ENCODE measurements around the gene CA10. TPM values are rescaled to one million over a fixed set of nuclear protein-coding genes. Genes with fewer than 3 reads are reported as not detected.

CA10 gene
- total and polyA plus RNA-seq, 11 donors: not detected

GRCh38 chr17:51770027-51770759 is 388.3 kb downstream of the CA10 start:
- no peak overlapping the region for H3K4me3 ChIP-seq
- H3K4me1 ChIP-seq: no peaks in the 10 kb centered on the region
- TF ChIP-seq POLR2A (IDR thresholded peaks at IDR 0.05): no peak
- no peak for TF ChIP-seq CTCF (IDR thresholded peaks at IDR 0.05)
- no peak overlapping the region for H3K27ac ChIP-seq
- ATAC-seq (no peak), DNase-seq (no peak)
- H3K36me3 ChIP-seq: no peaks in the 10 kb centered on the region
- intact Hi-C loops (cut with DNase I): loop anchor here in 1 of 10 donors (5.0 kb wide), 1 partner anchor 52 kb away; no protein-coding TSS in a partner anchor
- H3K27me3 ChIP-seq: peaks cover 0 to 6% (median 0%) of the 10 kb centered on the region in 9 donors
- no peaks in the 10 kb centered on the region for H3K9me3 ChIP-seq
- 62 to 76% (median 73%) methylated on average over 5 of the region's 5 CpGs for WGBS, 4 donors

GRCh38 chr17:51769231-51769630 is 389.3 kb downstream of the CA10 start:
- intact Hi-C loops (cut with DNase I): loop anchor here in 8 of 10 donors (5.0 to 10.0 kb wide), 4 partner anchors 184 to 338 kb away; no protein-coding TSS in a partner anchor
- H3K27ac ChIP-seq: no peak overlapping the region
- H3K9me3 ChIP-seq: no peaks in the 10 kb centered on the region
- 56 to 65% (median 61%) methylated on average over 2 of the region's 2 CpGs for WGBS, 4 donors
- DNase-seq: no peak
- peaks cover 0 to 7% (median 0%) of the 10 kb centered on the region in 9 donors for H3K27me3 ChIP-seq
- no peak overlapping the region for H3K4me3 ChIP-seq
- no peak for ATAC-seq
- TF ChIP-seq CTCF (IDR thresholded peaks at IDR 0.05) (no peak), POLR2A (IDR thresholded peaks at IDR 0.05) (no peak)
- no peaks in the 10 kb centered on the region for H3K4me1 ChIP-seq
- H3K36me3 ChIP-seq: no peaks in the 10 kb centered on the region

GRCh38 chr17:51768706-51769105 is 389.8 kb downstream of the CA10 start:
- no peaks in the 10 kb centered on the region for H3K4me1 ChIP-seq
- ATAC-seq (no peak), DNase-seq (no peak)
- no peaks in the 10 kb centered on the region for H3K36me3 ChIP-seq
- TF ChIP-seq POLR2A (IDR thresholded peaks at IDR 0.05) (no peak), CTCF (IDR thresholded peaks at IDR 0.05) (no peak)
- H3K27ac ChIP-seq: no peak overlapping the region
- peaks cover 0 to 11% (median 0%) of the 10 kb centered on the region in 9 donors for H3K27me3 ChIP-seq
- intact Hi-C loops (cut with DNase I): loop anchor here in 8 of 10 donors (5.0 to 10.0 kb wide), 4 partner anchors 184 to 339 kb away; no protein-coding TSS in a partner anchor
- no peaks in the 10 kb centered on the region for H3K9me3 ChIP-seq
- WGBS, 4 donors: 39 to 50% (median 46%) methylated on average over 2 of the region's 2 CpGs
- no peak overlapping the region for H3K4me3 ChIP-seq

- ATAC-seq (no peak), DNase-seq (no peak)
- intact Hi-C loops (cut with DNase I): loop anchor here in 8 of 10 donors (5.0 to 10.0 kb wide), 4 partner anchors 182 to 340 kb away; no protein-coding TSS in a partner anchor
- no peaks in the 10 kb centered on the region for H3K9me3 ChIP-seq
- peaks cover 0 to 15% (median 2%) of the 10 kb centered on the region in 9 donors for H3K27me3 ChIP-seq
- TF ChIP-seq CTCF (IDR thresholded peaks at IDR 0.05) (no peak), POLR2A (IDR thresholded peaks at IDR 0.05) (no peak)
- H3K27ac ChIP-seq: no peak overlapping the region
- H3K4me3 ChIP-seq: no peak overlapping the region
- no peaks in the 10 kb centered on the region for H3K36me3 ChIP-seq
- no peaks in the 10 kb centered on the region for H3K4me1 ChIP-seq
- 83 to 93% (median 88%) methylated on average over 1 of the region's 1 CpG for WGBS, 4 donors
Observed at GRCh38 chr17:51767287-51767686, 391.2 kb downstream of the CA10 start.

All from heart left ventricle (tissue), 16 donors.